Measurements from ENCODE around the gene MAGI2. TPM values are rescaled to one million over a fixed set of nuclear protein-coding genes. Genes with fewer than 3 reads are reported as not detected.

Gene MAGI2
- total and polyA plus RNA-seq, 2 of the 13 experiments (the other 11 are each of a cell fraction or from before 2014, with no cell fraction given): 1.5 to 3.8 TPM

- Histone ChIP-seq H4K20me1 (ENCODE audit: insufficient read depth, low read length) (no peaks in the 10 kb centered on the region), H3K4me1 (ENCODE audit: insufficient read depth, low read length) (peaks cover under 1% of the 10 kb centered on the region; the same call in 1 of the 2 replicates), H3K79me2 (ENCODE audit: insufficient read depth, low read length) (no peaks in the 10 kb centered on the region), H3K4me3 (replicated peaks in 1 of 3; ENCODE audit: insufficient read depth in 1 of 3, low read depth in 2 of 3, low read length in 3 of 3) (no peak overlapping the region), H3K9me3 (ENCODE audit: low read length) (no peaks in the 10 kb centered on the region), H3K9ac (ENCODE audit: insufficient read depth, low read depth, low read length) (no peak overlapping the region), H3K36me3 (replicated peaks in 1 of 2; ENCODE audit: control insufficient read depth in 1 of 2, insufficient read depth in 2 of 2, low read length in 2 of 2) (no peaks in the 10 kb centered on the region), H3K27me3 (ENCODE audit: control insufficient read depth in 1 of 2, insufficient read depth in 2 of 2, low read length in 2 of 2) (no peaks in the 10 kb centered on the region), H3K27ac (ENCODE audit: extremely low read length, insufficient read depth, low read length) (no peak overlapping the region), H3K4me2 (ENCODE audit: low read depth, low read length) (no peak overlapping the region), H2AFZ (ENCODE audit: low read length) (no peak overlapping the region)
- ChIA-PET CTCF (ENCODE audit: low intra/inter-chr PET ratio, low total read pairs) (no interaction called here), POLR2A (no interaction called here)
- in situ Hi-C loops (cut with HindIII; ENCODE audit: extremely low pct_ligation_motif_present, low pct_unique_long_range_greater_than_20kb): no loop called here
- FAIRE-seq (no peak), ATAC-seq (no peak), DNase-seq (ENCODE audit: low spot score) (no peak)
- no TSS peak for BruUV-seq (replicated peaks)
- intact Hi-C loops (cut with micrococcal nuclease; ENCODE audit: unreplicated experiment): no loop called here
- TF ChIP-seq ZBTB2 (CRISPR knock-in tag; IDR thresholded peaks at IDR 0.05; ENCODE audit: low read depth) (no peak), TRAFD1 (CRISPR knock-in tag; IDR thresholded peaks at IDR 0.05; ENCODE audit: borderline replicate concordance) (no peak), ZNF230 (CRISPR knock-in tag; IDR thresholded peaks at IDR 0.05) (no peak), REL (CRISPR knock-in tag; conservative IDR thresholded peaks at IDR 0.05) (no peak), ZNF563 (CRISPR knock-in tag; IDR thresholded peaks at IDR 0.05) (no peak), ZNF777 (CRISPR knock-in tag; IDR thresholded peaks at IDR 0.05) (no peak), GTF2F1 (IDR thresholded peaks at IDR 0.05; ENCODE audit: low read length) (no peak), ZFP91 (CRISPR knock-in tag; IDR thresholded peaks at IDR 0.05; ENCODE audit: borderline replicate concordance) (no peak), ZNF761 (CRISPR knock-in tag; conservative IDR thresholded peaks at IDR 0.05) (no peak), HOMEZ (CRISPR knock-in tag; IDR thresholded peaks at IDR 0.05; ENCODE audit: low read depth) (no peak), ZNF281 (CRISPR knock-in tag; IDR thresholded peaks at IDR 0.05; ENCODE audit: borderline replicate concordance) (no peak), GLMP (CRISPR knock-in tag; IDR thresholded peaks at IDR 0.05; ENCODE audit: borderline replicate concordance) (no peak), NKX3-1 (CRISPR knock-in tag; IDR thresholded peaks at IDR 0.05) (no peak), ZSCAN20 (CRISPR knock-in tag; IDR thresholded peaks at IDR 0.05; ENCODE audit: borderline replicate concordance) (no peak)
These were observed 38.6 kb downstream of the MAGI2 start for GRCh38 chr7:79414910-79415309.
